Measurements from ENCODE around the gene USP36.
"Not testable (repeated sequence)": the region's sequence is repeated elsewhere in the genome, so short reads cannot be mapped to it uniquely, and the experiment has no call there.

Gene USP36

GRCh38 chr17:78759969-78760352 is 80.7 kb downstream of the USP36 start:
- no peak for TF ChIP-seq YY1 (IDR thresholded peaks at IDR 0.05; ENCODE audit: insufficient read depth, insufficient read length)
- no peak for TF ChIP-seq SUZ12 (IDR thresholded peaks at IDR 0.05; ENCODE audit: extremely low read depth, insufficient read depth, insufficient read length)
- TF ChIP-seq ZNF274 (IDR thresholded peaks at IDR 0.05; ENCODE audit: low read depth, low read length), result no peak
- DNase-seq (ENCODE audit: low read depth, low spot score), result no peak
- H3K27me3 ChIP-seq (ENCODE audit: insufficient read depth, insufficient read length), result no peaks in the 10 kb centered on the region
- no peaks in the 10 kb centered on the region for H3K9me3 ChIP-seq (ENCODE audit: insufficient read depth, low read length)
- H3K9ac ChIP-seq (ENCODE audit: insufficient read length, low read depth), result no peak overlapping the region
- peaks cover 2% of the 10 kb centered on the region for H3K4me1 ChIP-seq (ENCODE audit: insufficient read depth, insufficient read length)
- no peaks in the 10 kb centered on the region for H3K36me3 ChIP-seq (ENCODE audit: insufficient read depth, insufficient read length, low read length)
- no peak overlapping the region for H3K4me3 ChIP-seq (ENCODE audit: insufficient read length, low read depth)

DNA sequence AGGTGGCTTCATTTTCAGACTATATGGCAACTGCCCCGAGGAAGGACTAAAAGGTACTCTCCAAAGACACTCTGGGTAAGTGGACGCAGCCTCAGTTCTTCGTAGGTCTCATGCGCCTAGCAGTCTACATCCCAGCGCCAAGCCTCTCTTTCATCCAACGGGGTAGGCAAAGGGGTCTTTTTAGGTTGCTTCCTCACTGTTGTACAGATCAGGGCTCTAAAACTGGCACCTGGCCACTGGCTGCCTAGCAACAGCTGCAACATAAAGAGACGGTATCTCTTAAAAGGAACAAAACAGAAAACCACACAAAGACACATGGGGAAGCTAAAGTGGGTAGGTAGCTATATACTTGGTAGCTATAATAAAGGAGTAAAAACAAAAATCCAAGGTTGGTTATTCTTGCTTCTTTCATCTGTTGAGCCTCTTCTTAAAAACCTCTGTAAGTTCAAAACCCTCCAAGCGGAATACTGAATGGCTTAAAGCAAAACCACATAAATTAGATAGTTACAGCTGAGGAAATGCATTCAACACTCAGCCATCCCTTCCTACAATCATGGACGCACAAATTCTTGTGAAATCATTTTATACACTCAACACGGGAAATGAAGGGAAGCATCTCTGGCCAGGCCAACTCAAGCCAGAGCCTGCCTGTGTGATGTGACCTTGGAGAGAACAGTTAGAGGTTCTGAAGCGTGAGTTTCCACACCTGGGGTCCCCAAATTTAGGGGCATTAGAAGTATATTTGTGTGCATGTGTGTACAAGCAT is 81.2 kb downstream of the USP36 start:
- no peaks in the 10 kb centered on the region for H3K9me3 ChIP-seq (ENCODE audit: insufficient read depth, low read length)
- H3K9ac ChIP-seq (ENCODE audit: insufficient read length, low read depth), result no peak overlapping the region
- peaks cover 2% of the 10 kb centered on the region for H3K4me1 ChIP-seq (ENCODE audit: insufficient read depth, insufficient read length)
- no peak overlapping the region for H3K4me3 ChIP-seq (ENCODE audit: insufficient read length, low read depth)
- TF ChIP-seq ZNF274 (IDR thresholded peaks at IDR 0.05; ENCODE audit: low read depth, low read length) (no peak), YY1 (IDR thresholded peaks at IDR 0.05; ENCODE audit: insufficient read depth, insufficient read length) (no peak), SUZ12 (IDR thresholded peaks at IDR 0.05; ENCODE audit: extremely low read depth, insufficient read depth, insufficient read length) (no peak)
- no peak for DNase-seq (ENCODE audit: low read depth, low spot score)
- H3K36me3 ChIP-seq (ENCODE audit: insufficient read depth, insufficient read length, low read length), result no peaks in the 10 kb centered on the region
- no peaks in the 10 kb centered on the region for H3K27me3 ChIP-seq (ENCODE audit: insufficient read depth, insufficient read length)

- no peaks in the 10 kb centered on the region for H3K27me3 ChIP-seq (ENCODE audit: insufficient read depth, insufficient read length)
- DNase-seq (ENCODE audit: low read depth, low spot score), result no peak
- H3K9ac ChIP-seq (ENCODE audit: insufficient read length, low read depth), result no peak overlapping the region
- H3K9me3 ChIP-seq (ENCODE audit: insufficient read depth, low read length), result no peaks in the 10 kb centered on the region
- H3K4me1 ChIP-seq (ENCODE audit: insufficient read depth, insufficient read length), result peaks cover 2% of the 10 kb centered on the region
- H3K4me3 ChIP-seq (ENCODE audit: insufficient read length, low read depth), result no peak overlapping the region
- no peaks in the 10 kb centered on the region for H3K36me3 ChIP-seq (ENCODE audit: insufficient read depth, insufficient read length, low read length)
- TF ChIP-seq ZNF274 (IDR thresholded peaks at IDR 0.05; ENCODE audit: low read depth, low read length), result no peak
These were observed 87.0 kb downstream of the USP36 start for GRCh38 chr17:78753316-78754250.

DNA sequence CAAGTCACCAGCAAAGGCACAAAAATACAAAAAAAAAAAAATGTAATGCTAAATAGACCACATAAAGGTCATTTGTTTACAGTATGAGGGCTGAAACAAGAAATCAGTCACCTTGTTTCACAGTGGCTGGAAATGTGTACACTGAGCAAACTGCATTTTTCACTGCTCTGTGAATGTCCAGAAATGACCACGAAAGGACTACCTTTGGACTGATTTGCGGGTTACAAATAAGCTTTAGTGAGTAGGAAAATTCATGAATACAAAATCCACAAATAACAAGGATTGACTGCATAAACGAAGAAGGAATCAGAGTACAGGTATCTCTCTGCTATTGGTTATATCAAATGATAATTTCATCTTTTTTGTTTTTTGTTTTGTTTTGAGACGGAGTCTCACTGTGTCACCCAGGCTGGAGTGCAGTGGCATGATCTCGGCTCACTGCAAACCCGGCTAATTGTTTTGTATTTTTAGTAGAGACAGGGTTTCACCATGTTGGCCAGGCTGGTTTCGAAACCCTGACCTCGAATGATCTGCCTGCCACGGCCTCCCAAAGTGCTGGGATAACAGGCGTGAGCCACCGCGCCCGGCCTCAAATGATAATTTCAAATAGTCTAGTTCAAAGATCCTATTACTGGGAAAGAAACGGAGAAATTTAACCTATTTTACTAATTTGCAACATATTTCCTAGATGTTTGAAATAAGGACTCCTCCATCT is 89.0 kb downstream of the USP36 start:
- no peak for DNase-seq (ENCODE audit: low read depth, low spot score)
- H3K36me3 ChIP-seq (ENCODE audit: insufficient read depth, insufficient read length, low read length), result no peaks in the 10 kb centered on the region
- no peaks in the 10 kb centered on the region for H3K27me3 ChIP-seq (ENCODE audit: insufficient read depth, insufficient read length)
- H3K4me3 ChIP-seq (ENCODE audit: insufficient read length, low read depth), result no peak overlapping the region
- no peak overlapping the region for H3K9ac ChIP-seq (ENCODE audit: insufficient read length, low read depth)
- H3K9me3 ChIP-seq (ENCODE audit: insufficient read depth, low read length), result no peaks in the 10 kb centered on the region
- H3K4me1 ChIP-seq (ENCODE audit: insufficient read depth, insufficient read length), result no peaks in the 10 kb centered on the region
- no peak for TF ChIP-seq ZNF274 (IDR thresholded peaks at IDR 0.05; ENCODE audit: low read depth, low read length)
- TF ChIP-seq SUZ12 (IDR thresholded peaks at IDR 0.05; ENCODE audit: extremely low read depth, insufficient read depth, insufficient read length), result no peak
- TF ChIP-seq YY1 (IDR thresholded peaks at IDR 0.05; ENCODE audit: insufficient read depth, insufficient read length), result no peak

- H3K27me3 ChIP-seq (ENCODE audit: insufficient read depth, insufficient read length); H3K9ac ChIP-seq (ENCODE audit: insufficient read length, low read depth); DNase-seq (ENCODE audit: low read depth, low spot score); H3K9me3 ChIP-seq (ENCODE audit: insufficient read depth, low read length); H3K36me3 ChIP-seq (ENCODE audit: insufficient read depth, insufficient read length, low read length); H3K4me1 ChIP-seq (ENCODE audit: insufficient read depth, insufficient read length); H3K4me3 ChIP-seq (ENCODE audit: insufficient read length, low read depth): not testable (repeated sequence)
These were observed 89.6 kb downstream of the USP36 start for GRCh38 chr17:78751000-78751399.

GRCh38 chr17:78748730-78749317 is 91.8 kb downstream of the USP36 start:
- TF ChIP-seq ZNF274 (IDR thresholded peaks at IDR 0.05; ENCODE audit: low read depth, low read length) (no peak), YY1 (IDR thresholded peaks at IDR 0.05; ENCODE audit: insufficient read depth, insufficient read length) (no peak), SUZ12 (IDR thresholded peaks at IDR 0.05; ENCODE audit: extremely low read depth, insufficient read depth, insufficient read length) (no peak)
- Histone ChIP-seq H3K4me1 (ENCODE audit: insufficient read depth, insufficient read length) (no peaks in the 10 kb centered on the region), H3K4me3 (ENCODE audit: insufficient read length, low read depth) (no peak overlapping the region), H3K27me3 (ENCODE audit: insufficient read depth, insufficient read length) (no peaks in the 10 kb centered on the region), H3K9ac (ENCODE audit: insufficient read length, low read depth) (no peak overlapping the region), H3K36me3 (ENCODE audit: insufficient read depth, insufficient read length, low read length) (no peaks in the 10 kb centered on the region), H3K9me3 (ENCODE audit: insufficient read depth, low read length) (no peaks in the 10 kb centered on the region)
- no peak for DNase-seq (ENCODE audit: low read depth, low spot score)
